ACC112 (cell line): ENCODE measurements around the gene C19orf47.
"Not testable (repeated sequence)": the region's sequence is repeated elsewhere in the genome, so short reads cannot be mapped to it uniquely, and the experiment has no call there.

Experiments used
- H2AFZ ChIP-seq: fragments of 200-600 bp; sonication (generic); one replicate; pipeline ENCODE4 v1.6.0; 2017; ENCODE audit warnings: antibody characterized with exemption, low read length; ENCODE audit not compliant: unreplicated experiment
- H3K27ac ChIP-seq: fragments of 200-600 bp; sonication (generic); 2 replicates; pipeline ENCODE4 v1.5.1; 2014; ENCODE audit warnings: low read depth, mild to moderate bottlenecking, antibody characterized with exemption, low read length, moderate library complexity
- H3K27me3 ChIP-seq: fragments of 200-600 bp; sonication (generic); 2 replicates; pipeline ENCODE4 v1.6.1; 2014; ENCODE audit warnings: mild to moderate bottlenecking, antibody characterized with exemption, low read length, moderate library complexity, mixed read lengths; ENCODE audit not compliant: insufficient read depth
- H3K36me3 ChIP-seq: fragments of 200-600 bp; sonication (generic); 2 replicates; pipeline ENCODE4 v1.6.1; 2016; ENCODE audit warnings: mild to moderate bottlenecking, antibody characterized with exemption, low read length, moderate library complexity, mixed read lengths; ENCODE audit not compliant: insufficient read depth
- H3K4me1 ChIP-seq: fragments of 200-600 bp; sonication (generic); one replicate; pipeline ENCODE4 v1.6.1; 2016; ENCODE audit warnings: low read length, mixed read lengths; ENCODE audit not compliant: insufficient read depth, unreplicated experiment, control insufficient read depth
- H3K4me3 ChIP-seq: fragments of 200-600 bp; sonication (generic); 2 replicates; pipeline ENCODE4 v1.5.1; 2014; ENCODE audit warnings: mild to moderate bottlenecking, low read depth, low read length
- H3K79me2 ChIP-seq: fragments of 200-600 bp; sonication (generic); one replicate; pipeline ENCODE4 v1.6.0; 2016; ENCODE audit warnings: low read length; ENCODE audit not compliant: control insufficient read depth, unreplicated experiment, insufficient read depth

The C19orf47 gene

DNA sequence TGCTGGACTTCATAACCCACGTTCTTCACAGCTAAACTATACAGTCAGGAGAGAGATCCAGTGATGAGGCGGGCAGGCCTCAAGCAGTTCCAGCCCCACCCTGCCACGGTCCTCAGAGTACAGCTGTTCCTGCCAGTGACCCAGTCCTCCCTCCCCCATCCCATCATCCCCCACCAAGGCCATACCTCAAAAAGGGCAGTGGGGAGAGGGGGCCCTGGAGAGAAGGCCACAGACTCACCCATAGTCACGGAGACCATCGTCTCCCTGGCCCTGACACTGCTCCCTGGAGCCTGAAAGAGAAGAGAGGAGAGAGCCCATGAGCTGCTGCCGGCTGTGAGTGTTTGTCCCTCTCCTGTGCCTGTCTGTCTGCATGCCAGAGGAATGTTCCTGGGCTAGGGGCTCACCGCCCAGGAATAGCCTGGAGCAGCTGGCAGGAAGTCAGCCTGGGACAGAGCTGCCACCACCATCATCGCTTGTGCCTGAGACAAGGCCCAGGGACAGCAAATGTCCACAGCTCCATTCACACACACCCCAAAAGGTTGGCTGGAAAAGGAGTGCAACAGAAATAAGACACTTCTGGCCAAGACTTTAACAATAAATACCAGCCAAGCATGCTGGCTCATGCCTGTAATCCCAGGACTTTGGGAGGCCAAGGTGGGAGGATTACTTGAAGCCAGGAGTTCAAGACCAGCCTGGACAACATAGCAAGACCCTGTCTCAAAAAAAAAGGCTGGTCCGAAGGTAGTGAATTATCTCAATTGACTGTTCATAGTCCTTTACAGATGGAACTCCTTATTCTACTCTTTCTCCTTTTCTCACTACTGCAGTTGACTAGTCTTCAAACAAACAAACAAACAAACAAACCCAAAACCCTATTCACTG lies 6.4 kb downstream of the C19orf47 start:
- Histone ChIP-seq H3K79me2 (peaks cover 22% of the 10 kb centered on the region), H3K4me3 (no peak overlapping the region), H3K27ac (no peak overlapping the region), H3K27me3 (no peaks in the 10 kb centered on the region), H3K36me3 (no peaks in the 10 kb centered on the region), H2AFZ (no peak overlapping the region), H3K4me1 (no peaks in the 10 kb centered on the region)

DNA sequence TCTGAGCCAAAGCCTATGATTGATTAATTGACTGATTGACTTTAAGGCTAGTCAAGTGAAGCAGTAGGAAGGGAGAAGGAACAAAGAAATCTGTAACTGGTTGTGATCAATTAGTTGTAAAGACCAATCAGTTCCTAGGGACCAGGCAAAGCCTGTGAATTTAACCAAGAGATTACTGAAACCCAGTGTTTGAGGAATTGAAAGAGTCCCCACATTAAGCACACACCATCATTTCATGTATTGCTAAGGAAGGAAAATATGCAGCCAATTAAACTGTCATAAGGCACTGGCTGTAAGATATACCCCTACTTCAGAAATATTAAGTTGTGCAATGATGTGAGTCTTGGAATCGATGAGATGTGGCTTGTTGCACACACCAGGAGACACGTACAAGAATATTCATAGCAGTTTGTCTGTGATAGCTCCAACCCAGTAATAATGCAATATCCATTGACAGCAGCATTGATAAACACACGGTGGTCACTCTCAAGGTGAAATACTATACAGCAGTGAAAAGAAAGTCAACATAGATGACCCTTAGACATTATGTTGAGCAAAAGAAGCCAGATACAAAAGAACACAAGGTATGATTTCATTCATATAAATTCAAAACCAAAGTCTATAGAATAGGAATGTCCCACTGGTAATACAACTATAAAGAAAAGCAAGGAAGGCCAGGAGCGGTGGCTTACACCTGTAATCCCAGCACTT lies 9.0 kb downstream of the C19orf47 start:
- Histone ChIP-seq H3K27ac (no peak overlapping the region), H3K36me3 (no peaks in the 10 kb centered on the region), H2AFZ (no peak overlapping the region), H3K27me3 (no peaks in the 10 kb centered on the region), H3K4me3 (no peak overlapping the region), H3K4me1 (no peaks in the 10 kb centered on the region), H3K79me2 (peaks cover 11% of the 10 kb centered on the region)

GRCh38 chr19:40337594-40337993 lies 10.6 kb downstream of the C19orf47 start:
- Histone ChIP-seq H3K4me1 (no peaks in the 10 kb centered on the region), H3K4me3 (no peak overlapping the region), H3K36me3 (no peaks in the 10 kb centered on the region), H3K79me2 (peaks cover 7% of the 10 kb centered on the region), H3K27ac (no peak overlapping the region), H2AFZ (no peak overlapping the region), H3K27me3 (no peaks in the 10 kb centered on the region)

GRCh38 chr19:40337107-40337506 lies 11.1 kb downstream of the C19orf47 start:
- H2AFZ ChIP-seq: no peak overlapping the region
- H3K27ac ChIP-seq: no peak overlapping the region

DNA sequence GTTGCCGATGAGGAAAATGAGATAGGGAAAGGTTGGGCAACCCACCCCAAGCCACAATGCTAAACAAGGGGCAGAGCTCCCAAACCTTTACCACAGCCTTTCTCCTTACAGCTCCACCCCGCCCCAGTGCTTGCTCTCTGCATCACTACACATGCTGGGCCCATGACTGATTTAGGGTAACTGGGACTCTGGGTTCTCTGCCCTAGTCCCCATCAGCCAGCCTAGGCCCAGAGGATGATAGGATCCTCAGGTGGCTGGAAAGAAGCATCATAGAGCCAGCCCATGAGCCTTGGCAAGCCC lies 11.6 kb downstream of the C19orf47 start:
- Histone ChIP-seq H3K27ac (no peak overlapping the region), H3K27me3 (no peaks in the 10 kb centered on the region), H2AFZ (no peak overlapping the region), H3K4me3 (no peak overlapping the region), H3K36me3 (no peaks in the 10 kb centered on the region), H3K79me2 (peaks cover 7% of the 10 kb centered on the region), H3K4me1 (no peaks in the 10 kb centered on the region)

More at GRCh38 chr19:40337107-40337506, 11.1 kb downstream of the C19orf47 start:
- peaks cover 7% of the 10 kb centered on the region for H3K79me2 ChIP-seq
- H3K4me1 ChIP-seq: no peaks in the 10 kb centered on the region
- H3K27me3 ChIP-seq: no peaks in the 10 kb centered on the region
- no peaks in the 10 kb centered on the region for H3K36me3 ChIP-seq
- H3K4me3 ChIP-seq: no peak overlapping the region

- no peaks in the 10 kb centered on the region for H3K36me3 ChIP-seq
- peaks cover 7% of the 10 kb centered on the region for H3K79me2 ChIP-seq
- H3K27ac ChIP-seq: no peak overlapping the region
Measured at GRCh38 chr19:40335855-40336600, 12.2 kb downstream of the C19orf47 start.

DNA sequence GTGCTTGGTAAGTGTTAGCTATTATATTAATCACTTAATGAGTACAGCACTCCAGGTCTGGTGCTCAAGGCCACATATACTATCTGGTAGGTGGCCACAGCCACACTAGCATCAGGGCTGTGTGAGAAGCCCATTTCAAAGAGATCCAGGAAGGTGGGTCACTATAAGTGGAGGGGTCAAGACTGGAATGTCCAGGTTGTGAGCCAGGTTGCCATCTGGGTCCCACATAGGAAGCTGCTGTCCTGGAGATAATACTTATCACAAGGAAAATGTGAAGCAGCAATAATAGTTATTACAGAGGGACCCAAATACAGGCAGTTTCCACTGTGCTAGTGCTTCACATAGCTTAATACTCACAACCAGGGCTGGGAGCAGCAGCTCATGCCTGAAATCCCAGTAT lies 13.1 kb downstream of the C19orf47 start:
- Histone ChIP-seq H3K79me2 (peaks cover 7% of the 10 kb centered on the region), H3K4me1 (no peaks in the 10 kb centered on the region), H3K36me3 (no peaks in the 10 kb centered on the region)

More at GRCh38 chr19:40335855-40336600, 12.2 kb downstream of the C19orf47 start:
- no peaks in the 10 kb centered on the region for H3K27me3 ChIP-seq
- H2AFZ ChIP-seq: no peak overlapping the region
- no peaks in the 10 kb centered on the region for H3K4me1 ChIP-seq
- no peak overlapping the region for H3K4me3 ChIP-seq

DNA sequence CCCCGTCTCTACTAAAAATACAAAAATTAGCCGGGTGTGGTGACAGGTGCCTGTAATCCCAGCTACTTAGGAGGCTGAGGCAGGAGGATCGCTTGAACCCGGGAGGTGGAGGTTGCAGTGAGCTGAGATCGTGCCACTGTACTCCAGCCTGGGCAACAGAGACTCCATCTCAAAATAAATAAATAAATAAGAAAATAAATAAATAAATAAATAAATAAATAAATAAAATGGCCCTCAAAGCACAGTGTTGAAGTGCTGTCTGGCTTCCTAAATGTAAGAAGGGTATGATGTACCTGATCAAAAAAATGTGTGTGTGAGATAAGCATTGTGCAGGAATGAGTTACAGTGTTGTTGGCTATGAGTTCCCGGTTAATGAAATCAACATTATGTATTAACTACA lies 15.1 kb downstream of the C19orf47 start:
- H3K27ac ChIP-seq, H3K27me3 ChIP-seq, H3K4me1 ChIP-seq, H3K4me3 ChIP-seq, H2AFZ ChIP-seq, H3K79me2 ChIP-seq, H3K36me3 ChIP-seq: not testable (repeated sequence)

More for the DNA sequence above, 13.1 kb downstream of the C19orf47 start:
- H3K27ac ChIP-seq: no peak overlapping the region
- no peaks in the 10 kb centered on the region for H3K27me3 ChIP-seq
- no peak overlapping the region for H3K4me3 ChIP-seq
- no peak overlapping the region for H2AFZ ChIP-seq

- no peak overlapping the region for H2AFZ ChIP-seq
- H3K27ac ChIP-seq: no peak overlapping the region
- peaks cover 2% of the 10 kb centered on the region for H3K79me2 ChIP-seq
- H3K27me3 ChIP-seq: no peaks in the 10 kb centered on the region
- H3K4me1 ChIP-seq: no peaks in the 10 kb centered on the region
- no peaks in the 10 kb centered on the region for H3K36me3 ChIP-seq
- no peak overlapping the region for H3K4me3 ChIP-seq
Measured at GRCh38 chr19:40332669-40333068, 15.5 kb downstream of the C19orf47 start.

GRCh38 chr19:40331052-40331451 lies 17.1 kb downstream of the C19orf47 start:
- no peaks in the 10 kb centered on the region for H3K79me2 ChIP-seq
- no peak overlapping the region for H2AFZ ChIP-seq
- no peak overlapping the region for H3K4me3 ChIP-seq
- no peaks in the 10 kb centered on the region for H3K36me3 ChIP-seq
- no peaks in the 10 kb centered on the region for H3K27me3 ChIP-seq
- no peaks in the 10 kb centered on the region for H3K4me1 ChIP-seq
- no peak overlapping the region for H3K27ac ChIP-seq
